Embryonic facial prominence (tissue), 1 donor: ENCODE measurements around the gene ANGPTL7.
"Not testable (repeated sequence)": the region's sequence is repeated elsewhere in the genome, so short reads cannot be mapped to it uniquely, and the experiment has no call there.

Experiments
- DNase-seq: peaks from one replicate; pipeline ENCODE4 v3.0.0-alpha.2; 2016; ENCODE audit errors: extremely low spot score

The ANGPTL7 gene, protein sequence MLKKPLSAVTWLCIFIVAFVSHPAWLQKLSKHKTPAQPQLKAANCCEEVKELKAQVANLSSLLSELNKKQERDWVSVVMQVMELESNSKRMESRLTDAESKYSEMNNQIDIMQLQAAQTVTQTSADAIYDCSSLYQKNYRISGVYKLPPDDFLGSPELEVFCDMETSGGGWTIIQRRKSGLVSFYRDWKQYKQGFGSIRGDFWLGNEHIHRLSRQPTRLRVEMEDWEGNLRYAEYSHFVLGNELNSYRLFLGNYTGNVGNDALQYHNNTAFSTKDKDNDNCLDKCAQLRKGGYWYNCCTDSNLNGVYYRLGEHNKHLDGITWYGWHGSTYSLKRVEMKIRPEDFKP

DNA sequence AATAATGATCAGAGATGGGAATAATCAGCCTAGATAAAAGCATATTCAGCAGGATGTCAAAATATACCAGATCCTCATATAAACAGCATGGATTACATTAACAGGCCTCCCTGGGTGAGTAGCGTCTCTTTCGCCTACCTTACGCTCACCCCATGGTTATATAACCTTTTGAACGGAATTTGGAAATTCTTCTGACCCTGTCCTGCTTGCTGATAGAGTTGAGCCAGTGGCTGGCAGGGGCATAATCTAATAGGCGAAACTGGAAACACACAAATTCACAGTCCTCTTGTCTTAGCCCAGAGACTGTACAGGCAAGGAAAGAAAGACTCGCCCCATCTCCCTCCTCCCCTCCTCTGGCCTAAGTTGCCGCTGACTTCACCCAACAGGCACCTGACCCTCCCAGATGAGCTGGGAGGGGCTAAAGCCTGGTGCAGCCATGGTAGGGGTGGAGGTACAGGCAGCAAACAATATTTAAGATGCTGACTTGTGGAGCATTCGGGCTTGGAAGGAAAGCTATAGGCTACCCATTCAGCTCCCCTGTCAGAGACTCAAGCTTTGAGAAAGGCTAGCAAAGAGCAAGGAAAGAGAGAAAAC, at the start of gene ANGPTL7:
ANGPTL7 (plus strand) TSS at position 498 of the 594 bp plus-strand sequence. CDS start 225 bp downstream, outside the sequence.
- no peak for DNase-seq

DNA sequence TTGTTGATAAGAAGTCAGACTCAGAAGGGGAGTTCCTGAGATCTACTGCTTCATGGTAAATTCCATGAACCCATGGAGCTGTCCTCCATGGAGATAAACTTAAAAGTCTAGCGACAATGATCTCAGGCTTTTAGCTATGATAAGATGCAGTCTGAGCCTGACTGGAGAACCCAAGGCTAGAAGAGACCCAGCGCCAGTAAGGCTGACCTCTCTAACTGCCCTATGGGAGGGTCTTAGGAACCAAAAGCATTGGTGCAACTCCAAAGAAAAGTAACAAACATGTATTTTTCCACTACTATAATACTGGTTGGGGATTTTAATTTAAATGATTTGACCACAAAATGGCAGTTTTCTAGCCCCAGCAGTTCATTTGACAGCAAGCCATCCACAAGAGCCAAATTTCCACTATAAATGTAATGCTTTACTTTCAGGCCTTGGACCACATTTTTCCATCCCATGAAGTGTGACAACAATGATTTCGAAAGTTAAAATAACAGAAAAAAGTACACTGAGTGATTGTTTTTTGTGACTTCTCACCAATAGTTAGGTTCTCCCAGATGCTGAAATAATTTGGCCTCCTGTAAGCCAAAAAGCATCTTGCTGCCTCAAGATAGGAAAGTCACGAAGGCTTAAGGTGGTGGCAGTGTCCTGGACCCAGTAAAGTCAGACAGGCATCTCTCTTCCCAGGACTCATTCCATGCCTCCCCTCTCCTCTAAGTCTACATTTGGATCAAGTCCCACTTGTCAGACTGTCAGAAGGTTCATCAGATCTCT, 46.4 kb upstream of the ANGPTL7 start:
- DNase-seq, result no peak

DNA sequence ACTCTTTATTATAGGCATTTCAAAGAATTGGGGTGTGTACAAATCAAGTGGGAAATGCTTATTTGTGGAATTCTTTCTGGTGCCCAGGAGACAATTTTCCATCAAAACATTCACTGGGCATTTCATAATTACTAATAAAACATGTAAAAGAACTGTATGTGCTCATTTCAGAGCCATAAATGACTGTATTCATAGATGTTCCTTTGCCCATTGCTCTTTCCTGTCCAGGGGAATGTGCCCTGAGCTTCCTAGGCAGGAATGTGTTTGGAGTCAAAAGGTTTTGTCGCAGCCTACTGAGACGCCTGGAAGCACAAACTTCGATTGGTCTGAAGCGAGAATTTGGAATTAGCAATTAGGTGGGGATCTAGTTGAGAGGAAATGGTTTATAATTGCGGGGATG, 45.8 kb upstream of the ANGPTL7 start:
- DNase-seq, result no peak

DNA sequence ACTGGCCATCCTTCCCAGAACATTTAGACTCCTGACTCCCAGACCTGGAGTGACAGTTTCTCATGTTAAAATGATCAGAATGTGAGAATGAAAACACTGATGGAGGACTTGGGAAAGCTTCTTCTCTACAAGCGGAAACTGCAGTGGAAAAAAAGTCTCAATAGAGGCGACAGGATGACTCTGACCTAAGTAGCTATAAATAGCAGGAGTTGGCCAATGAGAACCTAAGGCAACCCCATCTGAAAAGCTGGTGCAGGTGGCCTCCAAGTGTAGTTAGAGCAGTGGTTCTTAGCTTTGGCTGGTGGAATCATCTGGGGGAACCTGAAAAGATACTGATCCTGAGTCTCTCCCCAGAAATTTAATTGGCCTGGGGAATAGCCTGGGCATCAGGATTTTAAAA, 45.2 kb upstream of the ANGPTL7 start:
- DNase-seq, result no peak

DNA sequence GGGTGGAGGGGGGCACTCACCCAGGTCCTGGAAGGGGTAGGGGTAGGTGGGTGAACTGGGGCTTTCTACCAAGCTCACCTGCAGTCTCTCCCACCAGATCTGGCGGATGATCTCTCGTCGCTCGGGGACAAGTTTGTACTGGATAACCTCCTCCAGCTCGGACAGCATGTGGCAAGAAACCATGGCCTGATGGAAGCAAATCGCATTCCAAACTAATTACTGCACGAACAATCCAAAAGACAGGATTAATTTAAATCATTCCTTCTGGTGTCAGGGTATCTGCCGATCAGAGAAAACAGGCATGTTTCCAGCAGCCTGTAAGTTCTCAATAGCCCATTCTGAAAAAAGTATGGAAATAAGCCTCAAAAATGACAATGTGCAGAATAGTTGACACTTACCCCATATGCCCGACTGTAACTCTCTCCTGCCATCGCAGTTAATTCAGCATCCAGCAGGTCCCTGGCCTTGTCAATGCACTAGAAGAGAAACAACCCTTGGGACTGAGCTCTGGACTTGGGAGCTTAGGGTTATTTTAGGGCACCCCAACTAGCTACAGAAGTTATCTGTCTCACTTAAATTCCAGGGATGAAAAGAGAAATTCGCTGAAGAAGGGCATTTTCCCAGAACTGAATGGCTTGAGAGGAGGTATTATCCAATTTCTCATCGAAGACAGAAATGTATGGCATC, 44.4 kb upstream of the ANGPTL7 start:
- DNase-seq, result no peak

GRCh38 chr1:11145741-11146140, 43.4 kb upstream of the ANGPTL7 start:
- no peak for DNase-seq

DNA sequence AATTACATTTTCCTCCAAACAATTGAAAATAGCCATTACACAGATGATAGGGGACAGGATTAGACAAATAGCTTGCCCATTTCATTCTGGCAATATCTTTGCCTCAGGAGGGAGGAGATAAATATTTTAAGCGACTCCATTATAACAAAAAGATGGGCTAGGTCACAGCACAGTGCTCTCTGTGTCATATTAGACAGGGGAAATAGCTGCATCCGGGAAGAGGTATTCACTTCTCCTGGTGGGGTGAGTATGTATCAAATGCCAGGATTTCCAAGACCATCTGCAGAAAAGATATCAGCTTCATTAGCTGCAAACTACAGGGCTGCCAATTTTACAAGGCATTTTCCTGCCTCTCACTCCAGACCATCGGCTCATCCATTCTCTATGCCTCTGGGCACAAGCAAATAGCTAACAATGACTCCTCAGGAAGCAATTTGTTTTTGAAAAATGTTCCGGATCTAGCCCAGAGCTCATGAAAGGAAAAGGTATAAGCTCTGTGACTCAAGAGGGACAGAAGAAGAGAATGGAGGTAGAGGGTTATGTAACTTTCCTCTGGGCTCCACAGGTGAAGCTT, 41.9 kb upstream of the ANGPTL7 start:
- no peak for DNase-seq

DNA sequence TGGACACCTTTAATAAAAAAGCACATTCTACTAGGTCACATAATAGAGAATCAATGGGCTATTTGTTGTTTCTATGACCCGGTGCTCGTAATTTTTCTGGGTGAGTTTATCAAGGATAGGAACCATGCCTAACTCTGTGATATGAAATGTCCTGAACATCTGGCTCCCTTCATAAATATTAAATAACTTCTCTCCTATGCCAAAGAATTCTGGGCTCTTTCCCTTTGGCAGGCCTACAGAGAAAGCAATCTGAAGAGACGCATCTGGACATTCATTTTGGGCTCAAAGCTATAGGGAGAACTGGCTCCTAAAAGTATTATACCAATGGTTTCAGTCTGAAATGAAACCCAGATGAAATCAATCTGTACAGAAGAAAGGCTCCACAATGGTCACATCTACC, 38.8 kb upstream of the ANGPTL7 start:
- DNase-seq, result no peak

- DNase-seq, result no peak
Observed at GRCh38 chr1:11151114-11151513, 38.0 kb upstream of the ANGPTL7 start.

DNA sequence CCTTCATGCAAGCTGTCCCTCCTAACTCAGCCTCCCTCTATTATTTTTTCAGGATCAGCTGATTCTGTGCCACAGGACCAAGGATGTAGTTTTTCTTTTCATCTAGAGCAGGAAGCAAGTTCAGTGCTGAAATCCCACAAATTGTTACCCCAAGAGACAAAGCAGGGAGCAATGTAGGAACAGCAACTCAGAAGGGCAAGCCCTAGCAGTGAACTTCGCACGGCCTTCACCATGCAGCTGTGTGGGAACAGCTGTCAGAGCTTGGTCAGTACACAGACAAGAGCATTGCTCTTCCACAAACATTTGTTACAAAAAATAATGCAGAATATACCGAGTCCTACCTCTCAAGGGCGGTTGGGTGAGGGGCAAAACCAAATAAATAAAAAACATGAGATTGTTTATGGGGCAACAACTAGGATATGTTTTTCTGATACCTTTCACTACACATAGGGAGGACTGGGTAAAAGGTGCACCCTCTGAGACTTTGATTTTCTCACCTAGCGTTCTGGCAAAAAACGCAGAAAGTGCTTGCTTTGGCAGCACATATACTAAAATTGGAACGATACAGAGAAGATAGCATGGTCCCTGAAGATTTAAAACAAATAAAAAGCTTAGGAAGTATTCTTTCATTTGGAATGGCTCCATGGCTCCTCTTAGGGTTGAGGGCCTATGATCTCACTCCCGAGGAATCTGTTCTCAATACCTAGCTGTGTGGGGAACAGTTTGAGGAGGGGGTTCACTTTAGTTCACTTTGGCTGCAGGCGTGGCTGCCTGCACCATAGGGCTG, 37.1 kb upstream of the ANGPTL7 start:
- no peak for DNase-seq

DNA sequence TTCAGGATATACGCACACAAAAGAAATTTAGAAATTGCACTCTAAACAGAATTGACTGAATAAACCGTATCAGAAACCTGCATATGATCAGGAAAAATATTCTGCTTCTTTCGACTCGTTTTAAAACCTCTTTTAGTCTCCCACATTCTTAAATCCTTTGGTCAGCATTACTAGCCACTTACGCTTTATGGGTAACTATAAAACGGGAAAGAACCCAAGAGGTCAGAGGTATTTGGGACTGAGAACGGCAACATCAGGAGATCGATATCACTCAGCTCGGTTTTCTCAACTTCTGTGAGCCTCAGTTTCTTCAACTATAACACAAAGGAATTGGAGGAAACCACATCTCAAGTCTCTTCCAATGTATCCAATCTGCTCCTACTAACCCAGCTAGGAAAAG, 36.4 kb upstream of the ANGPTL7 start:
- no peak for DNase-seq

GRCh38 chr1:11153184-11153583, 36.0 kb upstream of the ANGPTL7 start:
- no peak for DNase-seq

- DNase-seq, result no peak
Observed at GRCh38 chr1:11156441-11156840, 32.7 kb upstream of the ANGPTL7 start.

DNA sequence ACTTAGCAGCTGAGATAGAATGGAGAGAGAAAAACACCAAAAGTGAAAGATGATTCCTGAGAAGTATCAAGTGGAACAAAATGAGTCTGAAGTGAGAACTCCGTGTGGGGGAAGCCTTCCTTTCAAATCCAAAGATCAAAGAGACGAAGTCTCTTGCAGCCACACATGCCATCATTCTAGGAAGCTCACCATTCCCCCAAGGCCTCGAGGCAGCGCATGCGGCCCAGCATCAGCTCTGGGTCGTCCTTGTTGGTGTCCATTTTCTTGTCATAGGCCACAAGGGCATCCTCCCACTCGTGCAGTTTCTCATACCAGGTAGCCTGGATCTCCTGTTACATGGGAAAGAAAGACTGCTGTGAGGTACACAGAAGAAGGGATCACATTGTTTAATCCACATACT, 32.2 kb upstream of the ANGPTL7 start:
- no peak for DNase-seq

DNA sequence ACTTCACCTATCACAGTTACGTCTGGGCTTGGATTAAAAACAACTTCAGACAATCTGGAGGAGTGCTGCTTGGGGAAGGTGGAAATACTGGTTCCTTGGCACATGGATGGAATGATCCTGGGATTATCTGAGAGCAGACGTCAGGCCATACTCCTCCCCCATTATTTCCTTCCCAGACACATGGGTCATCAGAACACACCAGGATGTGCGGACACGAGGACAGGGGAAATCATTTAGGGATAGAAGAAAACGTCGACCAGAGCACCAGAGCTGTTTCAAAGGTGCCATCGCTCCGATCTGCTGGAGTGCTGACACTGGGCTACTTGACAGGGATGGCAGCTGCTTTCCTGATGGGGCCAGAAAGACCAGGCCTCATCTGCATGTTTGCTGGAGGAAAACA, 31.8 kb upstream of the ANGPTL7 start:
- DNase-seq, result no peak

DNA sequence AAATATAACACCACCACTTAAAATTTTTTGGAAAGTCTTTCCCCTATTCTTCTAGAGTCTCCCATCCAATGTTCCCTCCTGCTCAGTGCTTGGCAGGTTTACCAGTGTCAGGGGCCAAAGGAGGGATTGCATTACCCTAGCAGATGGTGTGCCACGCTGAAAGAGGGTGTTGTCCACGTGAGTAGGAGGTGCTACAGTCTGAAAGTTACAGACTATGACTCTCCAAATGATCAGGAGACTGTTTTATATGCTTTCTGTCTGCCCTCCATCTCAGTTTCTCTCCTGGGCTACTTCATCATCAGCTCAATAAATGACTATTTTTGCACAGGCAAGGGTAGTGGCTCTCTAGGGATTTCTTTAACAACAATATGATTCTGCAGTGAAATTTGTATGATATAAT, 31.3 kb upstream of the ANGPTL7 start:
- no peak for DNase-seq

- no peak for DNase-seq
Observed at GRCh38 chr1:11158291-11158690, 30.9 kb upstream of the ANGPTL7 start.

GRCh38 chr1:11158720-11159321, 30.3 kb upstream of the ANGPTL7 start:
- DNase-seq, result no peak

GRCh38 chr1:11162752-11163151, 26.4 kb upstream of the ANGPTL7 start:
- not testable (repeated sequence) for DNase-seq

- DNase-seq, result not testable (repeated sequence)
Observed at GRCh38 chr1:11166744-11167143, 22.4 kb upstream of the ANGPTL7 start.

DNA sequence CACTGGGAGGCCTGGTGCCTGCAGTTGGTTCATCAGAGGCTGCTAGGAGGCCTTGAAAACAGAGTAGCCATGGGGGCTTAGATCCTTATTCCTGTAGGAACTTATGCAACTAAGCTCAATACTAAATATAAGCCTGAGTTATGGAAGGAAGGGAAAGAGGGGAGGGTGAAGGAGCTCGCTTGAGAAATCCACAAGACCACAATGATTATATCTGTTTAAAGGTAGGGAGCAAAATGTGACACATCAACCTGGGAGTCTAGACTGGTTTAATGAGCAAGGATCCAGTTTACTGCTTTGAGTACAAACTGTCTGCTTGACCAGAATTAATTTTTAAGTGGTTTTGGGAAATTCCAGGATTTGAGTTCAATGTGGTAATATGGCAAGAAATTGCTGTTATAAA, 20.4 kb upstream of the ANGPTL7 start:
- no peak for DNase-seq
